Putamen (tissue), 1 donor: Measurements from ENCODE around the gene CYP4B1.
"Not testable (repeated sequence)": the region's sequence is repeated elsewhere in the genome, so short reads cannot be mapped to it uniquely, and the experiment has no call there.

ENCODE experiments used
- DNase-seq: peaks from one replicate; pipeline ENCODE4 v3.0.0-alpha.2; 2016; ENCODE audit warnings: low spot score

CYP4B1 gene

GRCh38 chr1:46816930-46817329 lies 18.1 kb downstream of the CYP4B1 start:
- no peak for DNase-seq

- DNase-seq, result no peak
Observed at GRCh38 chr1:46817814-46818213, 19.0 kb downstream of the CYP4B1 start.

- DNase-seq, result no peak
Observed at GRCh38 chr1:46818591-46818990, 19.7 kb downstream of the CYP4B1 start.

GRCh38 chr1:46819335-46819734 lies 20.5 kb downstream of the CYP4B1 start:
- no peak for DNase-seq

GRCh38 chr1:46820076-46820475 lies 21.2 kb downstream of the CYP4B1 start:
- DNase-seq, result no peak

- DNase-seq, result no peak
Observed at GRCh38 chr1:46820560-46821060, 21.8 kb downstream of the CYP4B1 start.

- no peak for DNase-seq
Observed at GRCh38 chr1:46822248-46822826, 23.5 kb downstream of the CYP4B1 start.

GRCh38 chr1:46823151-46823550 lies 24.3 kb downstream of the CYP4B1 start:
- no peak for DNase-seq

- DNase-seq, result not testable (repeated sequence)
Observed at GRCh38 chr1:46826892-46827291, 28.0 kb downstream of the CYP4B1 start.

- no peak for DNase-seq
Observed at GRCh38 chr1:46830665-46831322, 31.9 kb downstream of the CYP4B1 start.

GRCh38 chr1:46835469-46835868 lies 36.6 kb downstream of the CYP4B1 start:
- DNase-seq, result not testable (repeated sequence)

GRCh38 chr1:46846386-46846785 lies 47.5 kb downstream of the CYP4B1 start:
- not testable (repeated sequence) for DNase-seq

- not testable (repeated sequence) for DNase-seq
Observed at GRCh38 chr1:46857660-46858065, 58.8 kb downstream of the CYP4B1 start.

GRCh38 chr1:46862348-46862747 lies 63.5 kb downstream of the CYP4B1 start:
- DNase-seq, result no peak
